Coronary artery (tissue), 2 donors: ENCODE measurements around the gene NFIB.

Source experiments
- DNase-seq: peaks from one replicate; pipeline ENCODE4 v3.0.0-alpha.2; 2017; ENCODE audit warnings: low spot score
- H3K27ac ChIP-seq, 2 donors: fragments of 200-600 bp; sonication (generic); one replicate each; pipeline ENCODE4 v1.5.1; 2016 to 2019
- H3K4me3 ChIP-seq: fragments of 200-600 bp; sonication (generic); 2 replicates; pipeline ENCODE4 v1.5.1; 2016; ENCODE audit warnings: mild to moderate bottlenecking, moderate library complexity
- CTCF ChIP-seq: fragments of 200-600 bp; sonication (generic); IDR thresholded peaks from one replicate; pipeline ENCODE4 v1.5.1; 2019; ENCODE audit warnings: antibody characterized with exemption

Gene NFIB

DNA sequence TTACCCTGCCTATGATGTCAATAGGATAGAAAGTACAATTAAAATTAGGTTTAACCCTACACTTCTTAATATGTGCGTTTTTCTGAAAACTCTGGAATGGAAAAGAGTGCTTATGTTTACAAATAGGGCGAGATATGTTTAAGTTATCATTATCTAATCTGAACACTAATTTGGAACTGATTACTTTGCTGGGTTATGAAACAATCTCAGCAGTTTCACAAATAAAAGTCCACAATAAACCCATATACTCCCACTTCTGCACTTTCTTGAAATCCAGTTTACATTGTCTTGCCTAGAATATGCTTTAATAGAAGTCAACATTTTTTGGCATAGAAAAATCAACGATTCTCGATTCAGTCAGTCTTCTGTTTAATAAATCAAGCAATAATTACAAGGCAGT, 236.3 kb downstream of the NFIB start:
- no peak for DNase-seq
- TF ChIP-seq CTCF = no peak
- Histone ChIP-seq H3K4me3 (no peak overlapping the region), H3K27ac (no peak overlapping the region)

GRCh38 chr9:14075218-14075617, 238.7 kb downstream of the NFIB start:
- no peak overlapping the region for H3K4me3 ChIP-seq
- no peak for DNase-seq
- H3K27ac ChIP-seq = no peak overlapping the region
- TF ChIP-seq CTCF = no peak

DNA sequence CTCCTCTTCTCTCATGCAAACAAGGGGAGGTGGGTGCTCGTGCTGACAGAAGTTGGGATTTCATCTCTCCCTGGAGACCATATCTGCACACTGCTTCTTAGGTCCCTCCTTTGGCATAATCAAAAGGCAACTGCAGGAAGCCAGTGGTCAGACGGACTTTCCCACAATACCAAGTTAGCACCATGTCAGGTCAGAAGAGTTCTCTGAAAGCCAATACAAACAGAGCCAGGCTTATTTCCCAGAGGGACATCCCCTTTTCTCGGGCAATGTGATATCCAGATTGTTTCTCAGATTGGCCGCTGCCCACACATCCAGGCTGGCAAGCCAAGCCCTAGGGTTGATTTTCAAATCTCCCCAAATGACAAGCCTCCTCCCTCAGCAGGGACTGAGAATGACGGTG, 241.1 kb downstream of the NFIB start:
- Histone ChIP-seq H3K4me3 (no peak overlapping the region), H3K27ac (no peak overlapping the region)
- TF ChIP-seq CTCF = no peak
- DNase-seq = no peak

DNA sequence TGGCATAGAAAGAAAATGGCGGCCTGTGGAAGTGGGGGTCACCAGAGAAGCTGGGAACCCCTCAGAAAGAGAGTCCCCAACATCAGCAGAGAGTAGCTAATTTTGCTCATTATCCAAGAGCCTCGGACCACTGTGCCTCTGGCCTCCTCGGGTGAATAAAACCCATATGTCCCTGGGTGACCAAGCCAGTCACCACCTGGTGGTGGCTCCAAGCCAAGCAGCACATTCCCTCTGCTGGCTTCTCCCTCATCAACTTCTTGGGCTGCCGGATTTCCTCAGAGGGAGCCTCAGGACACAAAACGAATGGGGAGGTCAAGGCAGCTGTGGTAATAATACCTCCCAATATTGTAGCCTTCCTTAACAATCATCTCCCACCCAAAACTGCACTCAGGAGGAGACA, 242.5 kb downstream of the NFIB start:
- no peak for TF ChIP-seq CTCF

DNA sequence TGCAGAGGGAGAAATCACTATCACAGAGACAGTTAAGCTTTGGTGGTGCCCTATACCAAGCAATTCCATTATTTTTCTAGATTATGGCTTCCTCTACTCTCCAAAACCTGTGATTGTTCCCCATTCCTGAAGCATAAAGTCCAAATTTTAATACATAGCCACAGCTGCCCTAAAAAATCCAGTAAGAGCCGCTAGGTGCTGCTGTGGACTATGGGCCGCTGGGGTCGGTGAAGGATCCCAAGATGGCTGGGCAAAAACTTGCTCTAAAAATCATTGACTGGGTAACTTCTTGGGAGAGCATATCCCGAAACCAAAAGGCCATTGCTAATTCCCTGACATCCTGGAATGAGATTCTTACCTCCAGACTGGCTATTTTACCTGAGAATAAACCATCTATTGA, 245.3 kb downstream of the NFIB start:
- H3K4me3 ChIP-seq = no peak overlapping the region
- no peak overlapping the region for H3K27ac ChIP-seq
- no peak for DNase-seq
- no peak for TF ChIP-seq CTCF

More for the DNA sequence above, 242.5 kb downstream of the NFIB start:
- DNase-seq = no peak
- Histone ChIP-seq H3K27ac (no peak overlapping the region), H3K4me3 (no peak overlapping the region)

GRCh38 chr9:14066831-14067230, 247.1 kb downstream of the NFIB start:
- Histone ChIP-seq H3K4me3 (no peak overlapping the region), H3K27ac (no peak overlapping the region)
- DNase-seq = no peak
- no peak for TF ChIP-seq CTCF

GRCh38 chr9:14066032-14066431, 247.9 kb downstream of the NFIB start:
- no peak overlapping the region for H3K27ac ChIP-seq
- H3K4me3 ChIP-seq = no peak overlapping the region
- TF ChIP-seq CTCF = no peak
- no peak for DNase-seq
